ENCODE data around the gene COA5.

The COA5 gene

DNA sequence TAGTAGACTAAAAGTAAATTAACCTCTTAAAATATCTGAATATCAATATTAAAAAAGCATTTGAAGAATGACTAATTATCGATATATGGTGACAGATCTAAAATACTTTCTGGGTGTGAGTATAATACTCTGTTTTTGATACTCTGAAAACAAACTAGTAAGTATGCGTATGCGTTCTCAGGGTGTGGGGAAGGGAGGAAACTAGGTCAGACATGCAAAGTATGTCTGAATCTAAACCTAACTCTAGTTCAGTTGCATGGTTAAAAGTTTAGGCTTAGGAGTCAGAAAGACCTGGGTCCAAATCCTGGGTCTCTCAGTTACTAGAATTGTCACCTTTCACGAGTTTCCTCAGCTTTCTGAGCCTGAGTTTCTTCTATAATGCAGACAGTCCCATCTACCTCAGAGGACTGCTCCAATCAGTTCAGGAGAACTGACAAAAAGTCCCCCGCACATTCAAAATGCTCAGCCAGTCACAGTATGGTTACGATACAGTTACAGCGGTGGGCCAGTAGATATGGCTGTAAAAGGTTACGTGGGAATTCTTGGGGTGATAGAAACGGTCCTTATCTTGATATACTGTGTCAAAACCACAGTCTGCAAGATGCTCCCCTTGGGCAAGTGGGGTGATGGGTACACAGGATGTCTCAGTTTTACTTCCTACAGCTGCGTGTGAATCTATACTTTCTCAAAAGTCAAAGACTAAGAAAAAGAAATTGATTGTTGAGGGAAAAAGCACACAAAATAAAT, 29.3 kb upstream of the COA5 start:
- Histone ChIP-seq H3K27ac (ENCODE audit: insufficient read depth, low read length, poor library complexity, severe bottlenecking) (peak overlapping the region; percentile 70), H3K9me3 (ENCODE audit: control insufficient read depth, low read length) (no peaks in the 10 kb centered on the region), H3K36me3 (ENCODE audit: control insufficient read depth, insufficient read depth, low read length) (peaks cover 70% of the 10 kb centered on the region), H3K27me3 (replicated peaks; ENCODE audit: control insufficient read depth, insufficient read depth, low read length, poor library complexity, severe bottlenecking) (no peaks in the 10 kb centered on the region), H3K4me3 (ENCODE audit: insufficient read depth, low read depth, low read length, poor library complexity, severe bottlenecking) (no peak overlapping the region), H3K4me1 (ENCODE audit: control insufficient read depth, insufficient read depth, low read length, poor library complexity, severe bottlenecking) (peaks cover 25% of the 10 kb centered on the region)
- peak; percentile 40 to 56 (median 46) for DNase-seq

DNA sequence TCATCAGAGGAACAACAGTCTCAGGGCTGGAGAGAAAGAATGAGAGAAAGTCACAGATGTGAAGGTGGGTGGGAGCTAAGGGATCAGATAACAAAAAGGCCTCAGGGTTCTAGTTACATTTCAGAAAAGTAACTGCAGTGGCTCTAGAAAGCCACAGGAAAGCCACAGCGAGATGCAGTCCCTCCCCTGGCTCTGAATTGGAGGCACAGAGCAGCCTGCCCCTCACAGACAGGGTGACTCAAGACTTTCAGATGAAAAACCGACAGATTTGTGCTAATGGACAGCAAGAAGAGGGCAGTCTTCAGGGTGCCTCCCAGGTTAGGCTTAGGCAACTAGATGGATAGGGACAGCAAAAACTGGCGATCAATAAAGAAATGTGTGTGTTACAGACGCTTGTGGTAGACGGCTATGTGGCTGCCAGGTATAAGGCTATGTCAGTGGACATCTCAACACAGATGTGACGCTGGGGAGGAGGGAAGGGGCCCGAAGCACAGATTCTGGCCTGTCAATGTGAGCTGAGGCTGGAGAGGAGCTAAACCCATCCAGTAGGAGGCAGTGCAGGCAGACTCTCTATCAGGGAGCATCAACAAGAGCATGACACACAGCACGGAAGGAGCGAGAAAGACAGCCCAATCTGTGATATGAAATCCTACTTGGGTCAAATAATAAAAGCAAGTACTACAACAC, 26.2 kb upstream of the COA5 start:
- Histone ChIP-seq H3K27me3 (replicated peaks; ENCODE audit: control insufficient read depth, insufficient read depth, low read length, poor library complexity, severe bottlenecking) (no peaks in the 10 kb centered on the region), H3K27ac (ENCODE audit: insufficient read depth, low read length, poor library complexity, severe bottlenecking) (peak overlapping the region; percentile 40), H3K4me3 (ENCODE audit: insufficient read depth, low read depth, low read length, poor library complexity, severe bottlenecking) (no peak overlapping the region), H3K4me1 (ENCODE audit: control insufficient read depth, insufficient read depth, low read length, poor library complexity, severe bottlenecking) (peaks cover 25% of the 10 kb centered on the region), H3K36me3 (ENCODE audit: control insufficient read depth, insufficient read depth, low read length) (peaks cover 77% of the 10 kb centered on the region), H3K9me3 (ENCODE audit: control insufficient read depth, low read length) (no peaks in the 10 kb centered on the region)
- peak in 1 of 3 donors; percentile 23 for DNase-seq

DNA sequence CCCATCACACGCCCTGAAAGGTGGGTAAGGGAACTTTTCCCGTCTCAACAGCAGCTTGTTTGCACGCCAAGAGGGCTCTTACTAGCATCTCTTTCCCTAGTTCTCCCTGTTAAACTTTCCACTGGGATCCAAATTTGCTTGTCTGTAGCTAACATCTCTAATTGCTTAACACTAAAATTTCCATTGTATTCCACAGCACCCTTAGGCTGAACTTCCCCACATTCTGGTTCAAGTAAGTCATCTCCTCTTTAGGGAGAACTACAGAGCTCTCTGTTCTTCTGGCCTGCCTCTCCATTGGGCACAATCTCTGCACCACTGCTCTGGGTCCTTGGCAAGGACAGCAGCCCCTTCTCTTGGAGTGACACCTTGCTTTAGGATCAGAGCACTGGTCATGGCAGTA, 24.0 kb upstream of the COA5 start:
- DNase-seq, result no peak
- no peak overlapping the region for H3K4me3 ChIP-seq (ENCODE audit: insufficient read depth, low read depth, low read length, poor library complexity, severe bottlenecking)
- no peaks in the 10 kb centered on the region for H3K27me3 ChIP-seq (replicated peaks; ENCODE audit: control insufficient read depth, insufficient read depth, low read length, poor library complexity, severe bottlenecking)
- H3K27ac ChIP-seq (ENCODE audit: insufficient read depth, low read length, poor library complexity, severe bottlenecking), result no peak overlapping the region
- peaks cover 18% of the 10 kb centered on the region for H3K4me1 ChIP-seq (ENCODE audit: control insufficient read depth, insufficient read depth, low read length, poor library complexity, severe bottlenecking)
- peaks cover 70% of the 10 kb centered on the region for H3K36me3 ChIP-seq (ENCODE audit: control insufficient read depth, insufficient read depth, low read length)
- H3K9me3 ChIP-seq (ENCODE audit: control insufficient read depth, low read length), result no peaks in the 10 kb centered on the region

DNA sequence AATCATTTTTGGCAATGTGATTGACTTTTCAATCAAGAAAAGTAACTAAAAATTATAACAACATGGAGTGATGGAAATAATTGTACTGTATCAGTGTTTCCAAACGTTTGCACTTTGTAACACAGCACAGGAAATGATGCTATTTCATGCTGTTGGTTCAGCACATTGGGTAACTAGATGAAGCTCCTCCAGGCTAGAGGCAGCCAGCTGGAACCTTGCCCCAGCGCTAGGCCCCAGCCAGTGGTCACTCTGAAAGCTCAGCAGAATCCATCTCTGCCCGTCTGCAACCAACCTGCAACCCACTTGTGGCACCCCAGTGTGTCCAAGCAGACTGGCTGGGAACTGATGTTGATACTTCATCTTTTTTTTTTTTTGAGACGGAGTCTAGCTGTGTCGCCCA, 15.3 kb upstream of the COA5 start:
- Histone ChIP-seq H3K36me3 (ENCODE audit: control insufficient read depth, insufficient read depth, low read length) (peaks cover 61% of the 10 kb centered on the region), H3K4me1 (ENCODE audit: control insufficient read depth, insufficient read depth, low read length, poor library complexity, severe bottlenecking) (no peaks in the 10 kb centered on the region), H3K9me3 (ENCODE audit: control insufficient read depth, low read length) (no peaks in the 10 kb centered on the region), H3K27me3 (replicated peaks; ENCODE audit: control insufficient read depth, insufficient read depth, low read length, poor library complexity, severe bottlenecking) (no peaks in the 10 kb centered on the region), H3K27ac (ENCODE audit: insufficient read depth, low read length, poor library complexity, severe bottlenecking) (no peak overlapping the region), H3K4me3 (ENCODE audit: insufficient read depth, low read depth, low read length, poor library complexity, severe bottlenecking) (no peak overlapping the region)
- DNase-seq, result no peak

DNA sequence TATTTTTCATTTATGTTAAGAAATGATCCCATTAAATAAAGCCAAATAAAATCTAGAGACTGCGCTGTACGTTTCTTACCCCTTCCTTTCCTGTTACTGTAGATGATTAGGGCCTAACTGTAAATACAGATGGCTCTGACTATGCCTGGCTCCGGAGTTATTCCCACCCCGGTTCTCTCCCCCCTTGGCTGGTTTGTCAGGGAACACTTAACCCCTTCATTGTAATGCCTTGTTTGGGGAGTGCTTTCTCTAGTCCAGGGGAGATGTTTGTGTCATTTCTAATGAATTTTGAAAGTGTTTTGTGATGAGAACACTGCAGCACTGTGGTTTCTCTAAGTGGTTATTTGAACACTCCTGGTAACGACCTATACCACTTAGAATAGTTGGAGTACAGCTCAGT, 8.8 kb upstream of the COA5 start:
- peaks cover 36% of the 10 kb centered on the region for H3K36me3 ChIP-seq (ENCODE audit: control insufficient read depth, insufficient read depth, low read length)

DNA sequence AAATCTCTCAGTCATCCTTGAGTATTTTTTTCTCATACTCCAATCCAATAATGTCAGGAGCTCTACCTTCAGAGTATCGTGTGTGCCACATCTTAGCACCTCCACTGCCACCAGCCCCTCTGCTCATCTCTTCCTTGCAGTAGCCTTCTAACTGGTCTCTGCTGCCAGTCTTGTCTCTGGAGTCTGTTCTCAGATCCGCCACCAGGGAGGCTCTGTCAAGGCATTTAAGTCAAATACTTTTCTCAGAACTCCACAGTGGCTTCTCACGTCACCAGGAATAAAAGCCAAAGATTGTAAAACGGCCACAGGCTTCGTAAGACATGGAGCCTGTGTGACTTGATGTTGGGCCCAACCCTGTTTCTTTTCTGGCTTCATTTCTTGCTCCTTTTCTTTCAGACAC, 7.2 kb upstream of the COA5 start:
- Histone ChIP-seq H3K4me1 (ENCODE audit: control insufficient read depth, insufficient read depth, low read length, poor library complexity, severe bottlenecking) (peaks cover 2% of the 10 kb centered on the region), H3K4me3 (ENCODE audit: insufficient read depth, low read depth, low read length, poor library complexity, severe bottlenecking) (no peak overlapping the region), H3K36me3 (ENCODE audit: control insufficient read depth, insufficient read depth, low read length) (peaks cover 26% of the 10 kb centered on the region), H3K27ac (ENCODE audit: insufficient read depth, low read length, poor library complexity, severe bottlenecking) (no peak overlapping the region), H3K27me3 (replicated peaks; ENCODE audit: control insufficient read depth, insufficient read depth, low read length, poor library complexity, severe bottlenecking) (no peaks in the 10 kb centered on the region), H3K9me3 (ENCODE audit: control insufficient read depth, low read length) (no peaks in the 10 kb centered on the region)
- DNase-seq, result no peak

More for the DNA sequence above, 8.8 kb upstream of the COA5 start:
- Histone ChIP-seq H3K27me3 (replicated peaks; ENCODE audit: control insufficient read depth, insufficient read depth, low read length, poor library complexity, severe bottlenecking) (no peaks in the 10 kb centered on the region), H3K4me3 (ENCODE audit: insufficient read depth, low read depth, low read length, poor library complexity, severe bottlenecking) (no peak overlapping the region), H3K27ac (ENCODE audit: insufficient read depth, low read length, poor library complexity, severe bottlenecking) (no peak overlapping the region), H3K9me3 (ENCODE audit: control insufficient read depth, low read length) (no peaks in the 10 kb centered on the region), H3K4me1 (ENCODE audit: control insufficient read depth, insufficient read depth, low read length, poor library complexity, severe bottlenecking) (no peaks in the 10 kb centered on the region)
- no peak for DNase-seq

DNA sequence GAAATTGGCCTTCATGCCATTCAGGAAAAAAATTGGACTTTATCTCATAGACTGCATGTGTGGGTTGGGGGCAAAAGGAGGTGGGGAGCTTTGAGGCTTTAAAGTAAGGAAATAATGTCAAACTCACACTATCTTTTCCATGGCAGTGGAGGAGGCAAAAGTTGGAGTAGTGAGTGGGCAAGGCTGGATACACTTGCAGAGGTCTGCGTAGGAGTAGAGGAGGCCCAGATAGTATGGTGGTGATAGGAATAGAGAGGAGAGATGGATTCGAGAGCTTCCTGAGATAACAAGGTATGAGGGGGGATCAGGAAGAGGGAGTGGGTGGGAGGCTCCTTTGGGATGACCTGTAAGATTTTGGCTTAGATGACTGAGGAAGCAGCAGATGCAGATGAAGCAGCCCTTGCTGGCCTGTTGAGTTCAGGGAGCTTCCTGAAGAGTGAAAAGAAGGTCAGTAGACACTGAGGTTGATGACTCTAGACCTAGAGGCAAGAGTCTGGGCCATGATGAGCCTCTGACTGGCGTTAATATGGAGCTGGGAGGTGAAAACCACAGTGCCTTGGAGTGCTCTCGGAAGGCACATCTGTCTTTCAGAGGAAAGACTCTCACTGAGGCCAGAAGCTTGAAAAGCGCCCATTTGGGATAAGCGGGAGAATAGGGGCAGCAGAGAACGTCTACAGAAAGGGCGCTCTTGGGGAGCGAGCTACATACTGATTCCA, 5.9 kb upstream of the COA5 start:
- DNase-seq, result no peak
- H3K27ac ChIP-seq (ENCODE audit: insufficient read depth, low read length, poor library complexity, severe bottlenecking), result no peak overlapping the region
- peaks cover 14% of the 10 kb centered on the region for H3K36me3 ChIP-seq (ENCODE audit: control insufficient read depth, insufficient read depth, low read length)
- no peaks in the 10 kb centered on the region for H3K27me3 ChIP-seq (replicated peaks; ENCODE audit: control insufficient read depth, insufficient read depth, low read length, poor library complexity, severe bottlenecking)
- H3K4me3 ChIP-seq (ENCODE audit: insufficient read depth, low read depth, low read length, poor library complexity, severe bottlenecking), result no peak overlapping the region
- peaks cover 13% of the 10 kb centered on the region for H3K4me1 ChIP-seq (ENCODE audit: control insufficient read depth, insufficient read depth, low read length, poor library complexity, severe bottlenecking)
- H3K9me3 ChIP-seq (ENCODE audit: control insufficient read depth, low read length), result no peaks in the 10 kb centered on the region

DNA sequence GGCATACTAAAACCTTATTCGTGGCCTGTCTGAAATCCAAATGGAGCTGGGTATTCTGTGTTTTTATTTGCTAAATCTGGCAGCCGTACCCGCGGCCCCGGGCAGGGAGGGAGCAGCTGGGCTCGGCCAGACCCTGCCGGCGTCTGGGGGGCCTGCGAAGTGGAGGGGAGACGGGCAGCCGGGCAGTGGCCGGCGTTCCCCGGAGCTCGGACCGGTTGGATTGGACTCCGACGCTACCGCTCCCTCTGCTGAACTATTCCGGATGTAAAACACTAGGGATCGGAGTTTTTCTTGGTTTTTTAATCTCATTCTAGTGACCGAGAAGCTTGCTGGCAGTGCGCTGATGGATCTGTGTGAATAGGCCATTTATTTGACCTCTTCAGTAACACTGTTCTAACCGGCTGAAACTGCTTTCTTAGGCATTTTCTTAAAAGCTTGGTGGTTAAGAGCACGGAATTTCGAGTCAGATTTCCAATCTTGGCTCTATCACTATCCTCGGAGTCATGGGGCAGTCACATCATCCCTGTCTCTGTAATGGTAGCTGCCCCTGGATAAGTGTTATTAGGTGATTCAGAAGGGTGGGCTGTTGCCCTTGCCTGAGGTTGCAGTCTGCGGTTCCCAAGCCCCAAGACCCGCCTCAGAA, 771 bp upstream of the COA5 start:
- no peak for DNase-seq

DNA sequence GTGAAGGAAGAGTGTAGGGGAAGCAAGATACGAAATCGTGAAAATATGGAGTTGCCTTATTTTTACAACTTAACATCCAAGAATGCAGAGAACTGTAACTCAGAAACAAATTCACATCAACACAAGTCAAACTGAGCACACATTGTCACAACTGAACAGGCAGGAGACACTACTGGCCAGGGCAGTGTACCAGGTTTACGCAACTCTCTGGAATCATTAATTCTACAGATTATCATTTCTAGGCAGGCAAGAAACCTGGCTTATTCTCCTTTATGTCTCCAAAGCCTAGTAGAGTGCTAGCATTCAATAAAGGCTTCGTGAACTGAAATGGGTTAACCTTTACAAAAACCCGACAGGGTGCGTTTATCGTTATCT, 584 bp downstream of the COA5 start:
- DNase-seq, result no peak

More for the DNA sequence above, 771 bp upstream of the COA5 start:
- Histone ChIP-seq H3K4me3 (ENCODE audit: insufficient read depth, low read depth, low read length, poor library complexity, severe bottlenecking) (peak overlapping the region; percentile 99), H3K36me3 (ENCODE audit: control insufficient read depth, insufficient read depth, low read length) (peaks cover 12% of the 10 kb centered on the region), H3K27me3 (replicated peaks; ENCODE audit: control insufficient read depth, insufficient read depth, low read length, poor library complexity, severe bottlenecking) (no peaks in the 10 kb centered on the region), H3K27ac (ENCODE audit: insufficient read depth, low read length, poor library complexity, severe bottlenecking) (peak overlapping the region; percentile 92), H3K4me1 (ENCODE audit: control insufficient read depth, insufficient read depth, low read length, poor library complexity, severe bottlenecking) (peaks cover 31% of the 10 kb centered on the region), H3K9me3 (ENCODE audit: control insufficient read depth, low read length) (no peaks in the 10 kb centered on the region)

More for the DNA sequence above, 584 bp downstream of the COA5 start:
- H3K9me3 ChIP-seq (ENCODE audit: control insufficient read depth, low read length), result no peaks in the 10 kb centered on the region
- peaks cover 10% of the 10 kb centered on the region for H3K36me3 ChIP-seq (ENCODE audit: control insufficient read depth, insufficient read depth, low read length)
- H3K27ac ChIP-seq (ENCODE audit: insufficient read depth, low read length, poor library complexity, severe bottlenecking), result peak overlapping the region; percentile 92
- H3K4me1 ChIP-seq (ENCODE audit: control insufficient read depth, insufficient read depth, low read length, poor library complexity, severe bottlenecking), result peaks cover 31% of the 10 kb centered on the region
- no peaks in the 10 kb centered on the region for H3K27me3 ChIP-seq (replicated peaks; ENCODE audit: control insufficient read depth, insufficient read depth, low read length, poor library complexity, severe bottlenecking)
- peak overlapping the region; percentile 99 for H3K4me3 ChIP-seq (ENCODE audit: insufficient read depth, low read depth, low read length, poor library complexity, severe bottlenecking)
